ENCODE measurements around the gene MMP17.

- no peak for TF ChIP-seq POLR2A (IDR thresholded peaks at IDR 0.05; ENCODE audit: extremely low read depth, insufficient read length)
- TF ChIP-seq, protein P1, sequence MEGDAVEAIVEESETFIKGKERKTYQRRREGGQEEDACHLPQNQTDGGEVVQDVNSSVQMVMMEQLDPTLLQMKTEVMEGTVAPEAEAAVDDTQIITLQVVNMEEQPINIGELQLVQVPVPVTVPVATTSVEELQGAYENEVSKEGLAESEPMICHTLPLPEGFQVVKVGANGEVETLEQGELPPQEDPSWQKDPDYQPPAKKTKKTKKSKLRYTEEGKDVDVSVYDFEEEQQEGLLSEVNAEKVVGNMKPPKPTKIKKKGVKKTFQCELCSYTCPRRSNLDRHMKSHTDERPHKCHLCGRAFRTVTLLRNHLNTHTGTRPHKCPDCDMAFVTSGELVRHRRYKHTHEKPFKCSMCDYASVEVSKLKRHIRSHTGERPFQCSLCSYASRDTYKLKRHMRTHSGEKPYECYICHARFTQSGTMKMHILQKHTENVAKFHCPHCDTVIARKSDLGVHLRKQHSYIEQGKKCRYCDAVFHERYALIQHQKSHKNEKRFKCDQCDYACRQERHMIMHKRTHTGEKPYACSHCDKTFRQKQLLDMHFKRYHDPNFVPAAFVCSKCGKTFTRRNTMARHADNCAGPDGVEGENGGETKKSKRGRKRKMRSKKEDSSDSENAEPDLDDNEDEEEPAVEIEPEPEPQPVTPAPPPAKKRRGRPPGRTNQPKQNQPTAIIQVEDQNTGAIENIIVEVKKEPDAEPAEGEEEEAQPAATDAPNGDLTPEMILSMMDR (IDR thresholded peaks at IDR 0.05; ENCODE audit: low read depth, low read length): no peak
- TF ChIP-seq MYC (IDR thresholded peaks at IDR 0.05; ENCODE audit: low read depth, low read length): no peak
- no peak for TF ChIP-seq MAX (IDR thresholded peaks at IDR 0.05; ENCODE audit: low read depth, low read length)
Measured at GRCh38 chr12:131867471-131867870, 39.3 kb downstream of the MMP17 start.

Measured in NB4 (cell line).